ENCODE results near the gene MIGA2. TPM values are rescaled to one million over a fixed set of nuclear protein-coding genes. Genes with fewer than 3 reads are reported as not detected.

Gene MIGA2
- total and polyA plus RNA-seq, 2 of the 8 experiments (the other 6 are each of a cell fraction or from before 2014, with no cell fraction given): 24.6 to 39.0 TPM

GRCh38 chr9:129095170-129095667 is 58.8 kb downstream of the MIGA2 start:
- POLR2A ChIA-PET (ENCODE audit: partially characterized antibody): interaction anchor here (1.1 to 4.8 kb wide), 4 partner anchors 9 to 17 kb away, joined by 3 to 27 read pairs (median 6); partner anchors contain the start of genes DOLPP1 and PTPA
- Histone ChIP-seq H3K14ac (ENCODE audit: insufficient read length) (no peak overlapping the region), H3K9ac (replicated peaks in 1 of 4; ENCODE audit: extremely low read depth in 1 of 4, low read depth in 3 of 4, low read length in 3 of 4) (no peak overlapping the region), H2BK20ac (ENCODE audit: low read length) (no peak overlapping the region), H2AK5ac (ENCODE audit: low read depth, low read length) (no peak overlapping the region), H3K4me3 (ENCODE audit: extremely low read depth in 1 of 4, insufficient read depth in 2 of 4, low read depth in 3 of 4, low read length in 4 of 4) (no peak overlapping the region), H2BK120ac (replicated peaks; ENCODE audit: low read depth, low read length) (no peak overlapping the region), H3K9me3 (ENCODE audit: insufficient read depth in 2 of 2, low read depth in 1 of 2, low read length in 1 of 2) (no peaks in the 10 kb centered on the region), H2AFZ (ENCODE audit: low read length) (no peak overlapping the region), H4K5ac (ENCODE audit: insufficient read length, low read depth, low read length) (no peak overlapping the region), H4K8ac (ENCODE audit: extremely low read depth, insufficient read depth, low read length) (no peak overlapping the region), H3K79me2 (ENCODE audit: control insufficient read depth in 1 of 2, insufficient read depth in 2 of 2, low read length in 2 of 2) (no peaks in the 10 kb centered on the region), H3K18ac (ENCODE audit: extremely low read depth, low read length) (no peak overlapping the region), H3K36me3 (ENCODE audit: control insufficient read depth in 2 of 4, insufficient read depth in 4 of 4, low read length in 3 of 4) (0 out of 8 replicates have a peak, but pooled peaks cover 0 to 3% (median 0%) of the 10 kb centered on the region in 4 experiments), H3K4me1 (replicated peaks in 1 of 4; ENCODE audit: control insufficient read depth in 3 of 4, insufficient read depth in 4 of 4, low read length in 3 of 4) (peaks cover 0 to 1% (median 0%) of the 10 kb centered on the region in 4 experiments; a peak in 2 of 7 replicates), H2BK12ac (ENCODE audit: low read depth, low read length) (no peak overlapping the region), H3K4me2 (ENCODE audit: insufficient read depth in 1 of 2, low read depth in 2 of 2, low read length in 2 of 2) (no peak overlapping the region), H3K23ac (ENCODE audit: insufficient read length) (no peak overlapping the region), H4K20me1 (replicated peaks in 1 of 2; ENCODE audit: control insufficient read depth in 1 of 2, insufficient read depth in 2 of 2, low read length in 2 of 2) (no peaks in the 10 kb centered on the region), H2BK5ac (ENCODE audit: low read depth, low read length) (no peak overlapping the region), H3K27me3 (replicated peaks in 1 of 4; ENCODE audit: control insufficient read depth in 3 of 4, extremely low read depth in 1 of 4, insufficient read depth in 3 of 4, low read length in 3 of 4) (no peaks in the 10 kb centered on the region), H2BK15ac (ENCODE audit: low read length) (no peak overlapping the region), H4K91ac (replicated peaks; ENCODE audit: insufficient read length, low read length) (no peak overlapping the region), H3K4ac (replicated peaks; ENCODE audit: insufficient read length, low read depth, low read length) (no peak overlapping the region), H3K23me2 (ENCODE audit: low read depth, low read length) (no peaks in the 10 kb centered on the region), H3K56ac (replicated peaks; ENCODE audit: insufficient read length, low read depth, low read length) (no peak overlapping the region), H3K27ac (ENCODE audit: low read depth, low read length) (no peak overlapping the region), H3K79me1 (ENCODE audit: low read depth, low read length) (no peaks in the 10 kb centered on the region)
- TF ChIP-seq HDAC6 (IDR thresholded peaks at IDR 0.05; ENCODE audit: low read depth, low read length): no peak
- TF ChIP-seq POU5F1 (IDR thresholded peaks at IDR 0.05; ENCODE audit: low read depth, low read length): no peak
- no peak for TF ChIP-seq TEAD4 (IDR thresholded peaks at IDR 0.05; ENCODE audit: low read depth, low read length)
- no peak for TF ChIP-seq YY1 (IDR thresholded peaks at IDR 0.05; ENCODE audit: low read depth, low read length)
- CTCF ChIA-PET (ENCODE audit: partially characterized antibody): interaction anchor here (0.5 to 2.6 kb wide), 7 partner anchors 8 to 601 kb away, joined by 3 to 12 read pairs (median 4); no protein-coding TSS in a partner anchor
- FAIRE-seq: no peak
- 95% methylated on average over 21 of the region's 21 CpGs; no CpG with 5 or more reads in 1 of the 2 experiments for WGBS, 2 experiments (ENCODE audit: extremely low coverage in 1 of 2, insufficient coverage in 1 of 2, insufficient read length in 1 of 2, insufficient replicate concordance in 2 of 2, low coverage in 1 of 2, low lambda C conversion rate in 2 of 2, missing lambda C conversion rate in 1 of 2)
- DNase-seq (ENCODE audit: low read depth in 1 of 2, low spot score in 2 of 2): no peak

Measured in H1 (cell line).